22Rv1 (cell line): ENCODE measurements around the gene OR3A3.
"Not testable (repeated sequence)": the region's sequence is repeated elsewhere in the genome, so short reads cannot be mapped to it uniquely, and the experiment has no call there.

Source experiments
- H3K27ac ChIP-seq: fragments of 450-650 bp; 2 replicates; pipeline ENCODE4 v1.5.1; 2017
- CTCF ChIP-seq: fragments of 450-650 bp; IDR thresholded peaks from 2 replicates; pipeline ENCODE4 v1.5.1; 2017; ENCODE audit warnings: mild to moderate bottlenecking
- ZFX ChIP-seq: fragments of 450-650 bp; IDR thresholded peaks from 2 replicates; pipeline ENCODE4 v1.6.1; 2017; ENCODE audit warnings: antibody characterized with exemption, borderline replicate concordance

The OR3A3 gene

GRCh38 chr17:3411070-3411469, at the start of gene OR3A3:
Gene OR3A3 (plus strand): TSS chr17:3411370.
- TF ChIP-seq ZFX (no peak), CTCF (no peak)
- H3K27ac ChIP-seq, result no peak within 1 kb of the TSS

- H3K27ac ChIP-seq, result not testable (repeated sequence)
Observed at GRCh38 chr17:3371167-3371566, 40.0 kb upstream of the OR3A3 start.

GRCh38 chr17:3378321-3378720, 32.8 kb upstream of the OR3A3 start:
- TF ChIP-seq CTCF, result no peak
- TF ChIP-seq ZFX, result no peak
- H3K27ac ChIP-seq, result no peak overlapping the region

- TF ChIP-seq CTCF (no peak), ZFX (no peak)
Observed at GRCh38 chr17:3381957-3382356, 29.2 kb upstream of the OR3A3 start.

GRCh38 chr17:3385869-3386816, 25.0 kb upstream of the OR3A3 start, which contains the start of gene OR3A2:
Gene OR3A2 (minus strand): TSS chr17:3386308.
- TF ChIP-seq CTCF (no peak), ZFX (no peak)
- no peak within 1 kb of the TSS for H3K27ac ChIP-seq

More at GRCh38 chr17:3381957-3382356, 29.2 kb upstream of the OR3A3 start:
- no peak overlapping the region for H3K27ac ChIP-seq

- no peak overlapping the region for H3K27ac ChIP-seq
- no peak for TF ChIP-seq ZFX
- TF ChIP-seq CTCF, result no peak
Observed at GRCh38 chr17:3389791-3390190, 21.4 kb upstream of the OR3A3 start.

- not testable (repeated sequence) for H3K27ac ChIP-seq
Observed at GRCh38 chr17:3397801-3398200, 13.4 kb upstream of the OR3A3 start.

- no peak within 1 kb of the TSS for H3K27ac ChIP-seq
- TF ChIP-seq ZFX, result no peak
- TF ChIP-seq CTCF, result no peak
Observed at GRCh38 chr17:3398310-3398709, 12.9 kb upstream of the OR3A3 start, which contains the start of gene OR1E1. Gene OR1E1 (minus strand): TSS chr17:3398410. CDS start chr17:3398410, 0 bp downstream.
